HG02852 (cell line): ENCODE results near the gene SRSF1.
"Not testable (repeated sequence)": the region's sequence is repeated elsewhere in the genome, so short reads cannot be mapped to it uniquely, and the experiment has no call there.

Experiments used
- ATAC-seq: cut with Tn5 transposase; IDR thresholded peaks from one replicate; pipeline ENCODE4 v1.9.1; 2021; ENCODE audit warnings: mild to moderate bottlenecking, moderate library complexity; ENCODE audit not compliant: unreplicated experiment

The SRSF1 gene

GRCh38 chr17:57991537-57991936, 15.5 kb downstream of the SRSF1 start:
- no peak for ATAC-seq

- ATAC-seq: no peak
Observed at GRCh38 chr17:57990037-57990436, 17.0 kb downstream of the SRSF1 start.

- peak; percentile 80 for ATAC-seq
Observed at GRCh38 chr17:57988301-57989250, 18.5 kb downstream of the SRSF1 start.

GRCh38 chr17:57987581-57988300, 19.3 kb downstream of the SRSF1 start, which contains the start of gene VEZF1:
Gene VEZF1, minus strand, starts transcription at chr17:57988254. Its CDS starts 143 bp downstream, at chr17:57988111.
- peak; percentile 58 for ATAC-seq

GRCh38 chr17:57986841-57987580, 20.0 kb downstream of the SRSF1 start:
- ATAC-seq: no peak

- ATAC-seq: no peak
Observed at GRCh38 chr17:57985675-57985974, 21.4 kb downstream of the SRSF1 start.

- no peak for ATAC-seq
Observed at GRCh38 chr17:57984936-57985674, 21.9 kb downstream of the SRSF1 start.

- ATAC-seq: no peak
Observed at GRCh38 chr17:57984261-57984890, 22.7 kb downstream of the SRSF1 start.

- ATAC-seq: no peak
Observed at GRCh38 chr17:57983446-57983845, 23.6 kb downstream of the SRSF1 start.

- no peak for ATAC-seq
Observed at GRCh38 chr17:57982452-57983170, 24.4 kb downstream of the SRSF1 start.

GRCh38 chr17:57980522-57980921, 26.5 kb downstream of the SRSF1 start:
- ATAC-seq: no peak

- no peak for ATAC-seq
Observed at GRCh38 chr17:57979076-57979475, 28.0 kb downstream of the SRSF1 start.

GRCh38 chr17:57976594-57976993, 30.5 kb downstream of the SRSF1 start:
- no peak for ATAC-seq

- ATAC-seq: no peak
Observed at GRCh38 chr17:57975044-57975443, 32.0 kb downstream of the SRSF1 start.

- not testable (repeated sequence) for ATAC-seq
Observed at GRCh38 chr17:57974053-57974824, 32.8 kb downstream of the SRSF1 start.

GRCh38 chr17:57972151-57972550, 34.9 kb downstream of the SRSF1 start:
- ATAC-seq: no peak

- ATAC-seq: no peak
Observed at GRCh38 chr17:57971572-57971971, 35.5 kb downstream of the SRSF1 start.

- no peak for ATAC-seq
Observed at GRCh38 chr17:57970710-57971109, 36.3 kb downstream of the SRSF1 start.

GRCh38 chr17:57968456-57968855, 38.6 kb downstream of the SRSF1 start:
- ATAC-seq: no peak
